ENCODE data around the gene MMAB.

Gene MMAB

DNA sequence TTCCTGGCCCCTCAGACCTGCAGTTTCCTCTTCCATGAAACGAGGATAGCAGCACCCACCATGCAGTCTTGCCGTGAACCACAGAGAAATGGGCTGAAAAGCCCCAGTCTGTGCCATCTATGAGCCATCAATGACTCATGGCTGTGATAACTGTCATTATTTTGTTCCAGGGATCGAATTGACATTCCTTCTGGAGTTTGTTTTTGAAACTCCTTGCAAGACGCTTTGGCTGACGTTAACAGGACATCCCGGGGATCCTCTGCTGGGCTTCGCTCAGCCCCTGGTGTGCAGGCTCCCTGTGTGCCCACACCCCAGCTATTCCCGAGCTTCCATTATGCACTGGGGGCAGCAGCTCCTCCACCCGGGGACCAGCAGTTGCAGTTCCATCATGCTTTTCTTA, 33.8 kb downstream of the MMAB start:
- no peak for DNase-seq (ENCODE audit: extremely low spot score)
- ChIA-PET CTCF (no interaction called here), POLR2A (no interaction called here)
- TF ChIP-seq TARDBP (IDR thresholded peaks at IDR 0.05) (no peak), BHLHE40 (IDR thresholded peaks at IDR 0.05; ENCODE audit: borderline replicate concordance) (no peak), FOXA1 (IDR thresholded peaks at IDR 0.05) (no peak), FOXM1 (IDR thresholded peaks at IDR 0.05; ENCODE audit: borderline replicate concordance) (no peak), ARNT (IDR thresholded peaks at IDR 0.05) (no peak), L3MBTL2 (conservative IDR thresholded peaks at IDR 0.05) (no peak), SUZ12 (IDR thresholded peaks at IDR 0.05) (no peak)

DNA sequence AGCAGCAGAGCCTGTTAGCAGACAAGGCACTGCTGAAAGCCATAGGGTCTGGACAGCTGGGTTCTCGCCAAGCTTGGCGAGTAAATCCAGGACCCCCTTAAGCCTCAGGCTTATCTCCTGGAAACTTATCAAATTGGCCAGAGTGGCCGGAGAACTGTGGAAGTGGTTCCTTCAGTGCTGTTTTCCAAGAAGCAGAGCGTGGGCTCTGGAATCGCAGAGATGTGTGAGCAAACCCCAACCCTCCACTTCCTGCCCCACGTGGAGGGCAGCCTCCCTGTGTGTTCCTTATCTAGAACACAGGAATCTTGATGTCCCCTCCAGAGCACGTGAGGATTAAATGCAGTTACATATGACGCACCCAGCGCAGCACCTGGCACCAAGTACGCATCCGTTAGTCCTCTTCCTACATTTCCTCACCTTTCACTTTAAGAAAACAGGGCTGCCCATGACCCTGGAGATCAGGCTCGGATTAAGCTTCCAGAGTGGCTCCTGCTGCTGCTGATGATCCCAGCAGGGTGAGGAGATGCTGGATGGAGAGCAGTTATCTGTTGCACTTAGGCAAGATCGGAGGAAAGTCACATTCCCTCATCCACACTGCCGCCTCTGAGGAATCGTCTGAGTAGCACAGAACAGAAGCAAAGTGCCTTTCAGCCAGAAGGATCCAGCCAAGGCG, 35.0 kb downstream of the MMAB start:
- POLR2A ChIA-PET: no interaction called here
- no peak for DNase-seq (ENCODE audit: extremely low spot score)
- CTCF ChIA-PET: interaction anchor here (0.6 kb wide), 1 partner anchor 226 kb away, joined by 3 read pairs; no protein-coding TSS in a partner anchor
- no peak for TF ChIP-seq L3MBTL2 (conservative IDR thresholded peaks at IDR 0.05)
- no peak for TF ChIP-seq ZNF384 (IDR thresholded peaks at IDR 0.05)
- TF ChIP-seq HDGF (IDR thresholded peaks at IDR 0.05; ENCODE audit: borderline replicate concordance): no peak
- no peak for TF ChIP-seq NFRKB (IDR thresholded peaks at IDR 0.05)
- TF ChIP-seq FOXM1 (IDR thresholded peaks at IDR 0.05; ENCODE audit: borderline replicate concordance): no peak
- no peak for TF ChIP-seq SP1 (IDR thresholded peaks at IDR 0.05)
- TF ChIP-seq ARNT (IDR thresholded peaks at IDR 0.05): no peak
- TF ChIP-seq LEF1 (IDR thresholded peaks at IDR 0.05; ENCODE audit: borderline replicate concordance): no peak
- no peak for TF ChIP-seq PKNOX1 (IDR thresholded peaks at IDR 0.05)
- no peak for TF ChIP-seq TARDBP (IDR thresholded peaks at IDR 0.05)
- no peak for TF ChIP-seq FOXK2 (IDR thresholded peaks at IDR 0.05)
- no peak for TF ChIP-seq CTBP1 (IDR thresholded peaks at IDR 0.05; ENCODE audit: borderline replicate concordance)
- no peak for TF ChIP-seq FOXA1 (IDR thresholded peaks at IDR 0.05)
- TF ChIP-seq SUZ12 (IDR thresholded peaks at IDR 0.05): no peak
- no peak for TF ChIP-seq ELF4 (IDR thresholded peaks at IDR 0.05)
- TF ChIP-seq BHLHE40 (IDR thresholded peaks at IDR 0.05; ENCODE audit: borderline replicate concordance): no peak

GRCh38 chr12:109537136-109537535, 36.2 kb downstream of the MMAB start:
- POLR2A ChIA-PET: no interaction called here
- TF ChIP-seq TARDBP (IDR thresholded peaks at IDR 0.05): no peak
- TF ChIP-seq CTBP1 (IDR thresholded peaks at IDR 0.05; ENCODE audit: borderline replicate concordance): no peak
- TF ChIP-seq ELF4 (IDR thresholded peaks at IDR 0.05): no peak
- no peak for TF ChIP-seq NFRKB (IDR thresholded peaks at IDR 0.05)
- TF ChIP-seq HDGF (IDR thresholded peaks at IDR 0.05; ENCODE audit: borderline replicate concordance): no peak
- TF ChIP-seq BHLHE40 (IDR thresholded peaks at IDR 0.05; ENCODE audit: borderline replicate concordance): no peak
- TF ChIP-seq FOXA1 (IDR thresholded peaks at IDR 0.05): no peak
- CTCF ChIA-PET: no interaction called here
- no peak for DNase-seq (ENCODE audit: extremely low spot score)

DNA sequence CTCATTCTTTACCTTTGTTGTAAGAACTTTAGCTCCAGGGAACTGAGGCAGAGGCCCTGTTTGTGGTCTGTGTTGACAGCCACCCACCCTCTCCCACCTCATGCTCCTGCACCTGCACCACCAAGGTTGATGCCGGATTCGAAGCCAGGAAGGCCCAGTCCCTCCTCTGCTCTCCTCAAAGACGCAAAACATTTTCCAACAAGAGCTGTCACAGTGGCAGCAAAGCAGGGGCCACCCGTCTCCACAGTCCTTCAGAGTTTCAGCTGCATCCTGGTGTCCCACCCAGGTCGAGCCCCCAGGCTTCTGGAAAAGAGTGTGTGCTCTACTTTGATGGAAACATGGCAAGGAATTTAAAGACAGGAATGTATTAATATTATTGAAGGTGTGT, 37.4 kb downstream of the MMAB start:
- ChIA-PET CTCF (no interaction called here), POLR2A (no interaction called here)
- no peak for DNase-seq (ENCODE audit: extremely low spot score)
- no peak for TF ChIP-seq FOXK2 (IDR thresholded peaks at IDR 0.05)
- TF ChIP-seq PKNOX1 (IDR thresholded peaks at IDR 0.05): no peak
- no peak for TF ChIP-seq FOXM1 (IDR thresholded peaks at IDR 0.05; ENCODE audit: borderline replicate concordance)
- TF ChIP-seq L3MBTL2 (conservative IDR thresholded peaks at IDR 0.05): no peak
- TF ChIP-seq ZNF384 (IDR thresholded peaks at IDR 0.05): no peak
- TF ChIP-seq ARNT (IDR thresholded peaks at IDR 0.05): no peak
- no peak for TF ChIP-seq HDGF (IDR thresholded peaks at IDR 0.05; ENCODE audit: borderline replicate concordance)

DNA sequence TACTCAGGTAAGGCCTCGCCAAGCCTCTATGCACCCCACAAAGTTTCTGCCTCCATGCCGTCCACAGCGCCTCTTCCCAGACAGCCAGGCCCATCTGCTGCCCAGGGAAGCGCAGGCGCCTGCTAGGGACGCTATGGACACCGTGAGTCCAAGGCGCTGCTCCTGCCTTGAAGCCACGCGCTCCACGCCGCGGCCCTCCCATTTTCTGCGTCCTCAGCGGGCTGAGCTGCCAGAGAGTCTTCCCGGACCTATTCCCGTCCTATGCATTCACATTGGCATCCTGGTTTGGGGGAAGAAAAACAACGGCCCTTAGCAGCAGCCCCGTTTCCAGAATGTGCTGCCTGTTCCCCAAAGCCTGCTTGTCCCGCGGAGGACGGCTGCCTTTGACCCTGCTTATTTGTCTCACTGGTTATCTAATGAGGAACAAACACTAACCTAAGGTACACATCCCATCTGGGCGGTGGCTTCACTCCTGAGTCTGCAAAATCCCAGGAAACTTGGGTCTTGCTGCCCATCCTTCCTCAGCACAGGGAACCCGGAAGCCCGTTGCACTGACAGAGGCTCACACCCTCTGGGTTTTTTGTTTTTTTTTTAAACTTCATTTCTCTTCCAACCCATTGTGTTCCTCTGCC, 38.0 kb downstream of the MMAB start:
- ChIA-PET POLR2A (no interaction called here), CTCF (no interaction called here)
- TF ChIP-seq TARDBP (IDR thresholded peaks at IDR 0.05) (no peak), LEF1 (IDR thresholded peaks at IDR 0.05; ENCODE audit: borderline replicate concordance) (no peak), ARNT (IDR thresholded peaks at IDR 0.05) (no peak), HDGF (IDR thresholded peaks at IDR 0.05; ENCODE audit: borderline replicate concordance) (no peak), ZNF384 (IDR thresholded peaks at IDR 0.05) (no peak), FOXA1 (IDR thresholded peaks at IDR 0.05) (no peak), L3MBTL2 (conservative IDR thresholded peaks at IDR 0.05) (no peak), SUZ12 (IDR thresholded peaks at IDR 0.05) (no peak), CTBP1 (IDR thresholded peaks at IDR 0.05; ENCODE audit: borderline replicate concordance) (no peak), BHLHE40 (IDR thresholded peaks at IDR 0.05; ENCODE audit: borderline replicate concordance) (no peak), FOXM1 (IDR thresholded peaks at IDR 0.05; ENCODE audit: borderline replicate concordance) (no peak), NFRKB (IDR thresholded peaks at IDR 0.05) (no peak), SP1 (IDR thresholded peaks at IDR 0.05) (no peak), FOXK2 (IDR thresholded peaks at IDR 0.05) (no peak), PKNOX1 (IDR thresholded peaks at IDR 0.05) (no peak)
- no peak for DNase-seq (ENCODE audit: extremely low spot score)

- CTCF ChIA-PET: no interaction called here
- DNase-seq (ENCODE audit: extremely low spot score): no peak
- TF ChIP-seq FOXK2 (IDR thresholded peaks at IDR 0.05) (no peak), L3MBTL2 (conservative IDR thresholded peaks at IDR 0.05) (no peak), PKNOX1 (IDR thresholded peaks at IDR 0.05) (no peak), NFRKB (IDR thresholded peaks at IDR 0.05) (no peak), BHLHE40 (IDR thresholded peaks at IDR 0.05; ENCODE audit: borderline replicate concordance) (no peak), FOXA1 (IDR thresholded peaks at IDR 0.05) (no peak), ELF4 (IDR thresholded peaks at IDR 0.05) (no peak), SP1 (IDR thresholded peaks at IDR 0.05) (no peak), TARDBP (IDR thresholded peaks at IDR 0.05) (no peak), LEF1 (IDR thresholded peaks at IDR 0.05; ENCODE audit: borderline replicate concordance) (no peak), ZNF384 (IDR thresholded peaks at IDR 0.05) (no peak), HDGF (IDR thresholded peaks at IDR 0.05; ENCODE audit: borderline replicate concordance) (no peak), CTBP1 (IDR thresholded peaks at IDR 0.05; ENCODE audit: borderline replicate concordance) (no peak), FOXM1 (IDR thresholded peaks at IDR 0.05; ENCODE audit: borderline replicate concordance) (no peak), SUZ12 (IDR thresholded peaks at IDR 0.05) (no peak), ARNT (IDR thresholded peaks at IDR 0.05) (no peak)
- POLR2A ChIA-PET: no interaction called here
Measured at GRCh38 chr12:109534456-109534855, 38.8 kb downstream of the MMAB start.
